Measurements from ENCODE around the gene PLA2G2F. TPM values are rescaled to one million over a fixed set of nuclear protein-coding genes. Genes with fewer than 3 reads are reported as not detected.

Gene PLA2G2F
- total and polyA plus RNA-seq, 9 of the 15 experiments (the other 6 are each of a cell fraction or from before 2014, with no cell fraction given) = not detected

- TF ChIP-seq ERF (CRISPR knock-in tag; IDR thresholded peaks at IDR 0.05) (peak; percentile 79; the same call in 1 of the 2 replicates), MXD1 (CRISPR knock-in tag; IDR thresholded peaks at IDR 0.05; ENCODE audit: borderline replicate concordance, poor library complexity, severe bottlenecking) (peak; percentile 56), ZNF717 (CRISPR knock-in tag; IDR thresholded peaks at IDR 0.05) (no peak), PBX2 (CRISPR knock-in tag; IDR thresholded peaks at IDR 0.05; ENCODE audit: low read depth) (no peak), PBX2 (tag; conservative IDR thresholded peaks at IDR 0.05; ENCODE audit: low read depth) (no peak), ZNF384 (IDR thresholded peaks at IDR 0.05; ENCODE audit: low read depth, low read length) (no peak; the same call in 1 of the 2 replicates), NR2C2 (CRISPR knock-in tag; IDR thresholded peaks at IDR 0.05) (0 out of 2 replicates have a peak, but pooled peaks have one; percentile 31), NR2C2 (tag; IDR thresholded peaks at IDR 0.05) (peak; percentile 96), ZNF431 (CRISPR knock-in tag; IDR thresholded peaks at IDR 0.05) (peak; percentile 42; the same call in 1 of the 2 replicates), TCF7L2 (IDR thresholded peaks at IDR 0.05; ENCODE audit: low read depth, low read length) (no peak), ELF1 (tag; IDR thresholded peaks at IDR 0.05) (peak; percentile 59), ZNF583 (CRISPR knock-in tag; IDR thresholded peaks at IDR 0.05) (no peak), ATF2 (CRISPR knock-in tag; IDR thresholded peaks at IDR 0.05) (no peak), COPS2 (conservative IDR thresholded peaks at IDR 0.05) (no peak), ZNF668 (CRISPR knock-in tag; IDR thresholded peaks at IDR 0.05) (no peak), RUNX1 (IDR thresholded peaks at IDR 0.05; ENCODE audit: low read depth) (no peak), ZNF655 (CRISPR knock-in tag; IDR thresholded peaks at IDR 0.05) (no peak), EGR1 (conservative IDR thresholded peaks at IDR 0.05) (no peak), GATA2 (CRISPR knock-in tag; IDR thresholded peaks at IDR 0.05) (no peak), SMAD1 (IDR thresholded peaks at IDR 0.05; ENCODE audit: low read depth, low read length, partially characterized antibody) (peak; percentile 40), OTX1 (CRISPR knock-in tag; IDR thresholded peaks at IDR 0.05) (no peak; the same call in 1 of the 2 replicates)
Measured at GRCh38 chr1:20185834-20186782, 47.0 kb downstream of the PLA2G2F start, which contains the start of the genes PLA2G2C and UBXN10 (continued).

Data from K562 (cell line).